ENCODE data around the gene TAS2R19. TPM values are rescaled to one million over a fixed set of nuclear protein-coding genes. Genes with fewer than 3 reads are reported as not detected.
"Not testable (repeated sequence)": the region's sequence is repeated elsewhere in the genome, so short reads cannot be mapped to it uniquely, and the experiment has no call there.

The TAS2R19 gene
- total RNA-seq, 4 donors from 2014 or later, result 0.29 to 5.9 (median 2.1) TPM

- TF ChIP-seq, protein P1, sequence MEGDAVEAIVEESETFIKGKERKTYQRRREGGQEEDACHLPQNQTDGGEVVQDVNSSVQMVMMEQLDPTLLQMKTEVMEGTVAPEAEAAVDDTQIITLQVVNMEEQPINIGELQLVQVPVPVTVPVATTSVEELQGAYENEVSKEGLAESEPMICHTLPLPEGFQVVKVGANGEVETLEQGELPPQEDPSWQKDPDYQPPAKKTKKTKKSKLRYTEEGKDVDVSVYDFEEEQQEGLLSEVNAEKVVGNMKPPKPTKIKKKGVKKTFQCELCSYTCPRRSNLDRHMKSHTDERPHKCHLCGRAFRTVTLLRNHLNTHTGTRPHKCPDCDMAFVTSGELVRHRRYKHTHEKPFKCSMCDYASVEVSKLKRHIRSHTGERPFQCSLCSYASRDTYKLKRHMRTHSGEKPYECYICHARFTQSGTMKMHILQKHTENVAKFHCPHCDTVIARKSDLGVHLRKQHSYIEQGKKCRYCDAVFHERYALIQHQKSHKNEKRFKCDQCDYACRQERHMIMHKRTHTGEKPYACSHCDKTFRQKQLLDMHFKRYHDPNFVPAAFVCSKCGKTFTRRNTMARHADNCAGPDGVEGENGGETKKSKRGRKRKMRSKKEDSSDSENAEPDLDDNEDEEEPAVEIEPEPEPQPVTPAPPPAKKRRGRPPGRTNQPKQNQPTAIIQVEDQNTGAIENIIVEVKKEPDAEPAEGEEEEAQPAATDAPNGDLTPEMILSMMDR (IDR thresholded peaks at IDR 0.05), result no peak
- DNase-seq, result no peak
- no peaks in the 10 kb centered on the region for H3K27me3 ChIP-seq
- no peak overlapping the region for H3K27ac ChIP-seq
- intact Hi-C loops (cut with DNase I), result no loop called here
- H3K4me1 ChIP-seq, result no peaks in the 10 kb centered on the region
- no peaks in the 10 kb centered on the region for H3K9me3 ChIP-seq
- no peaks in the 10 kb centered on the region for H3K36me3 ChIP-seq
- no peak overlapping the region for H3K4me3 ChIP-seq
Measured at GRCh38 chr12:11059784-11060183, 37.4 kb upstream of the TAS2R19 start.

- H3K9me3 ChIP-seq, result no peaks in the 10 kb centered on the region
- H3K27me3 ChIP-seq, result no peaks in the 10 kb centered on the region
- H3K4me1 ChIP-seq, result no peaks in the 10 kb centered on the region
- WGBS, 2 donors, result 93 to 94% methylated on average over 3 of the region's 3 CpGs
- intact Hi-C loops (cut with DNase I), result no loop called here
- no peaks in the 10 kb centered on the region for H3K36me3 ChIP-seq
- no peak overlapping the region for H3K27ac ChIP-seq
- H3K4me3 ChIP-seq, result no peak overlapping the region
- DNase-seq, result no peak
- TF ChIP-seq, protein P1 (IDR thresholded peaks at IDR 0.05), result no peak
- no peak for TF ChIP-seq POLR2A (IDR thresholded peaks at IDR 0.05)
Measured at GRCh38 chr12:11059041-11059440, 36.6 kb upstream of the TAS2R19 start.

DNA sequence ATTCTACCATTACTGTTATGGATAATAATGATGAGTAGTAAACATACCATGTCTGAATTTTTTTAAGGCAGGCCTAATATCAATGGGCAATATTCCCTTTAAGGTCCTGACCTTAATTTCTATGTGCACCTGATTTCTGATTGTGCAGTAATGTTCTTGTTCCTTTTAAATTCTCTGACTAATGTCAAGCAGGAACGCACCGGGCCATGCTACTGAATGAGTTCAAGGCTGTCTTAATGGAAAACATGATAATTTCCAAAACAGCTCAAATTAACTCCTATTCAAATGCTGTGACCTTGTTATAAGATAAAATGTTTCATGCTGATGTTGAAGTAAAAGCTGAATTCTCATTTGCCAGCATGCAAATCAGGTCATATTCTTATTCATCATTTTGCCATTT, 32.9 kb upstream of the TAS2R19 start:
- 94 to 97% methylated on average over 2 of the region's 2 CpGs for WGBS, 2 donors
- no peaks in the 10 kb centered on the region for H3K36me3 ChIP-seq
- intact Hi-C loops (cut with DNase I), result no loop called here

GRCh38 chr12:11049806-11050531, 27.5 kb upstream of the TAS2R19 start:
- H3K36me3 ChIP-seq, result peaks cover 0 to 12% (median 0%) of the 10 kb centered on the region in 3 donors
- H3K4me1 ChIP-seq; H3K27ac ChIP-seq; intact Hi-C loops (cut with DNase I); H3K27me3 ChIP-seq; H3K4me3 ChIP-seq; DNase-seq; H3K9me3 ChIP-seq: not testable (repeated sequence)
- 77 to 78% methylated on average over 5 to 7 of the region's 7 CpGs for WGBS, 2 donors

More for the DNA sequence above, 32.9 kb upstream of the TAS2R19 start:
- Histone ChIP-seq H3K4me1 (no peaks in the 10 kb centered on the region), H3K27me3 (no peaks in the 10 kb centered on the region), H3K4me3 (no peak overlapping the region), H3K9me3 (no peaks in the 10 kb centered on the region), H3K27ac (no peak overlapping the region)
- DNase-seq, result no peak
- TF ChIP-seq, protein P1 (IDR thresholded peaks at IDR 0.05), result no peak
- no peak for TF ChIP-seq POLR2A (IDR thresholded peaks at IDR 0.05)

DNA sequence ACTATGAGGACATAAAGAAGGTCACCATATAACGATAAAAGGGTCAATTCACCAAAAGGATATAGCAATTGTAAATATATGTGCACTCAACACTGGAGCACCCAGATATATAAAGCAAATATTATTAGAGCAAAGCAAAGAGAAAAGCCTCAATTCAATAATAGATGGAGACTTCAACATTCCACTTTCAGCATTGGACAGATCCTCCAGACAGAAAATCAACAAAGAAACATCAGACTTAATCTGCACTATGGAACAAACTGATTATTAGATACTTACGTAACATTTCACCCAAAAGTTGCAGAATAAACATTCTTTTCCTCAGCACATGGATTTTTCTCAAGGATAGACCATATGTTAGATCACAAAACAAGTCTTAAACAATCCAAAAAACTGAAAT, 18.9 kb upstream of the TAS2R19 start:
- H3K27ac ChIP-seq; H3K4me3 ChIP-seq; H3K9me3 ChIP-seq; H3K27me3 ChIP-seq; H3K36me3 ChIP-seq; DNase-seq; intact Hi-C loops (cut with DNase I); H3K4me1 ChIP-seq: not testable (repeated sequence)
- WGBS, 2 donors, result 61 to 90% methylated on average over 2 of the region's 2 CpGs

GRCh38 chr12:11040162-11040561, 17.7 kb upstream of the TAS2R19 start:
- Histone ChIP-seq H3K27me3 (no peaks in the 10 kb centered on the region), H3K9me3 (no peaks in the 10 kb centered on the region), H3K27ac (no peak overlapping the region), H3K4me1 (no peaks in the 10 kb centered on the region), H3K36me3 (no peaks in the 10 kb centered on the region), H3K4me3 (no peak overlapping the region)
- DNase-seq, result no peak
- intact Hi-C loops (cut with DNase I), result no loop called here
- 50 to 65% methylated on average over 1 of the region's 1 CpG for WGBS, 2 donors
- TF ChIP-seq POLR2A (IDR thresholded peaks at IDR 0.05), result no peak
- TF ChIP-seq, protein P1 (IDR thresholded peaks at IDR 0.05), result no peak
